Activated CD4-positive, alpha-beta T cell treated with anti-CD3 and anti-CD28 coated beads, Interleukin-2, Interleukin-6, amounts not matched to agents 100 ng/mL and 50 ng/mL, durations not matched to agents 16 hours and 8 hours (primary cell): ENCODE data around the gene LY9.
"Not testable (repeated sequence)": the region's sequence is repeated elsewhere in the genome, so short reads cannot be mapped to it uniquely, and the experiment has no call there.

Experiments used
- DNase-seq: peaks from one replicate; pipeline ENCODE4 v3.0.0-alpha.2; 2020

The LY9 gene

GRCh38 chr1:160839746-160840145 is 43.8 kb downstream of the LY9 start:
- no peak for DNase-seq

GRCh38 chr1:160841079-160841478 is 45.1 kb downstream of the LY9 start:
- DNase-seq: no peak

- DNase-seq: no peak
These were observed 48.7 kb downstream of the LY9 start for GRCh38 chr1:160844447-160845232.

GRCh38 chr1:160846281-160846680 is 50.3 kb downstream of the LY9 start:
- no peak for DNase-seq

GRCh38 chr1:160850541-160850940 is 54.6 kb downstream of the LY9 start:
- no peak for DNase-seq

GRCh38 chr1:160850993-160851392 is 55.0 kb downstream of the LY9 start:
- no peak for DNase-seq

- DNase-seq: no peak
These were observed 57.0 kb downstream of the LY9 start for GRCh38 chr1:160853014-160853413.

GRCh38 chr1:160853754-160854153 is 57.8 kb downstream of the LY9 start:
- no peak for DNase-seq

GRCh38 chr1:160855181-160855981 is 59.4 kb downstream of the LY9 start:
- no peak for DNase-seq

- DNase-seq: no peak
These were observed 62.1 kb downstream of the LY9 start for GRCh38 chr1:160858097-160858496.

GRCh38 chr1:160858507-160858906 is 62.5 kb downstream of the LY9 start:
- no peak for DNase-seq

- no peak for DNase-seq
These were observed 63.2 kb downstream of the LY9 start for GRCh38 chr1:160859166-160859565.

- no peak for DNase-seq
These were observed 65.0 kb downstream of the LY9 start for GRCh38 chr1:160860840-160861505.

- DNase-seq: peak; percentile 82
These were observed 66.5 kb downstream of the LY9 start, which contains the start of gene CD244 for GRCh38 chr1:160862203-160863060. TSS of gene CD244 (minus strand) at chr1:160862887. CDS start at chr1:160862677, 210 bp downstream.

GRCh38 chr1:160863061-160863773 is 67.2 kb downstream of the LY9 start:
- no peak for DNase-seq

- DNase-seq: no peak
These were observed 67.8 kb downstream of the LY9 start for GRCh38 chr1:160863774-160864131.

GRCh38 chr1:160864173-160864572 is 68.2 kb downstream of the LY9 start:
- DNase-seq: no peak

GRCh38 chr1:160865337-160865736 is 69.4 kb downstream of the LY9 start:
- no peak for DNase-seq

GRCh38 chr1:160866001-160866694 is 70.2 kb downstream of the LY9 start:
- no peak for DNase-seq

GRCh38 chr1:160866695-160867260 is 70.8 kb downstream of the LY9 start:
- no peak for DNase-seq

- not testable (repeated sequence) for DNase-seq
These were observed 71.7 kb downstream of the LY9 start for GRCh38 chr1:160867651-160868050.
